Tibial nerve (tissue), 3 donors: Measurements from ENCODE around the gene PRKCE.

Experiments used
- POLR2A ChIP-seq, 2 donors: fragments of 450-650 bp; IDR thresholded peaks; one replicate each; pipeline ENCODE4 v1.6.1; 2017; ENCODE audit warnings: antibody characterized with exemption in 2 of 2, mild to moderate bottlenecking in 2 of 2, moderate library complexity in 2 of 2
- TF ChIP-seq, protein P1 (sequence below), 5 experiments: fragments of 200-600 bp in 3 of 5; fragments of 450-650 bp in 2 of 5; sonication (generic) in 3 of 5; IDR thresholded peaks; one replicate each; pipeline ENCODE4 v1.5.1; 2016 to 2019; ENCODE audit warnings: antibody characterized with exemption in 5 of 5, mild to moderate bottlenecking in 3 of 5, moderate library complexity in 2 of 5

DNA sequence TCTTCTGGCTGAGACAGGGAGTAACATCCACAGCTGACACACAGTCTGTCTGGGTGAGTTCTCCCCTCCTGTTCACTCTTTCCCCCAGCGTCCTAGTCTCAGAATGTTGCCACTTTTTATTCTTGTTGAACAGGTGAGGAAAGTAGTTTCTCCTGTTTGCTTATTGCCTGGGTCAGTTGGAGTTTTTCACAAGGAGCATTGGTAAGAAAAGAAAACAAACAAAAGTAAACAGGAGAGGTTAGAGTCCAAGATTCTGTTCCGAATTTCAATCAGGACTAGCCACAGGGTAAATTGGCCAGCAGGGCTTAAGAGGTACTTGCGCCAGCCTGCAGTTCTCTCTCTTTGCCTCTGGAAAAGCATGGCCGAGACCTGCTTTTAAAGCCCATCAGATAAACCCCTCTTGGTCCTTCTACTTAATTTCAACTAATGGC is 390.7 kb downstream of the PRKCE start:
- TF ChIP-seq, protein P1, sequence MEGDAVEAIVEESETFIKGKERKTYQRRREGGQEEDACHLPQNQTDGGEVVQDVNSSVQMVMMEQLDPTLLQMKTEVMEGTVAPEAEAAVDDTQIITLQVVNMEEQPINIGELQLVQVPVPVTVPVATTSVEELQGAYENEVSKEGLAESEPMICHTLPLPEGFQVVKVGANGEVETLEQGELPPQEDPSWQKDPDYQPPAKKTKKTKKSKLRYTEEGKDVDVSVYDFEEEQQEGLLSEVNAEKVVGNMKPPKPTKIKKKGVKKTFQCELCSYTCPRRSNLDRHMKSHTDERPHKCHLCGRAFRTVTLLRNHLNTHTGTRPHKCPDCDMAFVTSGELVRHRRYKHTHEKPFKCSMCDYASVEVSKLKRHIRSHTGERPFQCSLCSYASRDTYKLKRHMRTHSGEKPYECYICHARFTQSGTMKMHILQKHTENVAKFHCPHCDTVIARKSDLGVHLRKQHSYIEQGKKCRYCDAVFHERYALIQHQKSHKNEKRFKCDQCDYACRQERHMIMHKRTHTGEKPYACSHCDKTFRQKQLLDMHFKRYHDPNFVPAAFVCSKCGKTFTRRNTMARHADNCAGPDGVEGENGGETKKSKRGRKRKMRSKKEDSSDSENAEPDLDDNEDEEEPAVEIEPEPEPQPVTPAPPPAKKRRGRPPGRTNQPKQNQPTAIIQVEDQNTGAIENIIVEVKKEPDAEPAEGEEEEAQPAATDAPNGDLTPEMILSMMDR (IDR thresholded peaks at IDR 0.05): no peak
- TF ChIP-seq POLR2A (IDR thresholded peaks at IDR 0.05): no peak
